A549 (cell line): Measurements from ENCODE around the gene TEX12. TPM values are rescaled to one million over a fixed set of nuclear protein-coding genes. Genes with fewer than 3 reads are reported as not detected.
A peak's percentile ranks its signal among the peaks of the same experiment; 100 is the strongest.

Experiments
- ATAC-seq, 2 experiments: fragments of 200-7000 bp in 1 of 2; fragments of >200 bp in 1 of 2; cut with Nextera tagmentation in 1 of 2; cut with Tn5 transposase in 1 of 2; 3 replicates each; pipeline versions ENCODE4 v1.8.0 to v1.9.1; 2018 to 2020; ENCODE audit warnings: mild to moderate bottlenecking in 1 of 2, moderate library complexity in 1 of 2
- CTCF ChIA-PET: fragments of 300-600 bp; sonication (Branson Sonifier 250); formaldehyde crosslinking; extraction: SDS; loops from one replicate; lab custom pipeline; 2021; ENCODE audit warnings: antibody characterized with exemption, inconsistent platforms; lab: Yijun Ruan, JAX
- POLR2A ChIA-PET: fragments of 350-600 bp; formaldehyde crosslinking; extraction: SDS; loops from one replicate; lab custom pipeline; 2021; ENCODE audit warnings: antibody characterized with exemption, inconsistent platforms; lab: Yijun Ruan, JAX
- DNase-seq, 2 experiments: peaks; one replicate each; pipeline versions ENCODE4 v3.0.0 to v3.0.0-alpha.2; 2011 to 2016; ENCODE audit warnings: low read depth in 1 of 2, low spot score in 1 of 2
- FAIRE-seq: peaks from 2 replicates; lab custom pipeline; 2011; peaks lifted over from hg19 to GRCh38; lab: Jason Lieb, UNC
- H3K27ac ChIP-seq, 2 experiments: fragments of >200 bp; sonication (Bioruptor Twin); formaldehyde crosslinking; 3 replicates each; pipeline ENCODE4 v1.5.1; 2016 to 2017
- H3K4me1 ChIP-seq: fragments of >200 bp; sonication (Bioruptor Twin); formaldehyde crosslinking; 3 replicates; pipeline ENCODE4 v1.6.1; 2016
- H3K4me2 ChIP-seq: fragments of >200 bp; sonication (Bioruptor Twin); formaldehyde crosslinking; 3 replicates; pipeline ENCODE4 v1.6.1; 2016
- H3K4me3 ChIP-seq: fragments of >200 bp; sonication (Bioruptor Twin); formaldehyde crosslinking; 3 replicates; pipeline ENCODE4 v1.5.1; 2016
- H3K9me3 ChIP-seq: fragments of >200 bp; sonication (Bioruptor Twin); formaldehyde crosslinking; 3 replicates; pipeline ENCODE4 v1.6.1; 2016
- ATOH8 ChIP-seq: fragments of 250-450 bp; sonication (Bioruptor Pico); IDR thresholded peaks from 2 replicates; pipeline ENCODE4 v1.5.0; 2020; ENCODE audit warnings: low read depth, mild to moderate bottlenecking, moderate library complexity
- BCL3 ChIP-seq: fragments of >200 bp; sonication (Bioruptor Twin); formaldehyde crosslinking; IDR thresholded peaks from 3 replicates; pipeline ENCODE4 v1.6.1; 2016
- BHLHE40 ChIP-seq: IDR thresholded peaks from 2 replicates; pipeline ENCODE4 v1.6.1; 2012; ENCODE audit warnings: low read depth, low read length, inconsistent platforms
- CBX8 ChIP-seq: fragments of 200-600 bp; sonication (generic); IDR thresholded peaks from 2 replicates; pipeline ENCODE4 v1.6.1; 2016
- CEBPB ChIP-seq, 2 experiments: fragments of >200 bp in 1 of 2; sonication (Bioruptor Twin) in 1 of 2; formaldehyde crosslinking in 1 of 2; IDR thresholded peaks; 2 replicates each; pipeline ENCODE4 v1.6.1; 2012 to 2016
- CHD2 ChIP-seq: fragments of 150-350 bp; IDR thresholded peaks from 2 replicates; pipeline ENCODE4 v1.6.1; 2014; ENCODE audit warnings: low read length; ENCODE audit not compliant: partially characterized antibody
- CHD4 ChIP-seq: fragments of 200-600 bp; sonication (generic); IDR thresholded peaks from 2 replicates; pipeline ENCODE4 v1.6.1; 2016; ENCODE audit warnings: antibody characterized with exemption, mild to moderate bottlenecking, borderline replicate concordance
- ELK1 ChIP-seq: fragments of 150-350 bp; IDR thresholded peaks from 2 replicates; pipeline ENCODE4 v1.6.1; 2014; ENCODE audit warnings: low read depth, mild to moderate bottlenecking, low read length
- FOSB ChIP-seq: fragments of 250-450 bp; sonication (Bioruptor Pico); IDR thresholded peaks from 2 replicates; pipeline ENCODE4 v1.5.0; 2020; ENCODE audit warnings: mild to moderate bottlenecking, moderate library complexity
- FOSL2 ChIP-seq, 2 experiments: fragments of 450-650 bp in 1 of 2; fragments of >200 bp in 1 of 2; sonication (Bioruptor Twin) in 1 of 2; formaldehyde crosslinking; IDR thresholded peaks; 2 replicates each; pipeline versions ENCODE4 v1.5.0 to v1.6.1; 2016 to 2020; ENCODE audit warnings: mild to moderate bottlenecking in 1 of 2, moderate library complexity in 1 of 2
- KDM1A ChIP-seq: fragments of 200-600 bp; sonication (generic); IDR thresholded peaks from 2 replicates; pipeline ENCODE4 v1.6.1; 2016; ENCODE audit warnings: low read depth, mild to moderate bottlenecking
- MYC ChIP-seq: IDR thresholded peaks from 2 replicates; pipeline ENCODE4 v1.6.1; 2012; ENCODE audit warnings: mild to moderate bottlenecking, inconsistent platforms, low read length, improper control_type of control experiment, borderline replicate concordance
- POLR2A ChIP-seq: IDR thresholded peaks from 2 replicates; pipeline ENCODE4 v1.6.1; 2012; ENCODE audit warnings: mild to moderate bottlenecking, low read length
- RAD21 ChIP-seq, 2 experiments: fragments of >200 bp in 1 of 2; sonication (Bioruptor Twin) in 1 of 2; formaldehyde crosslinking in 1 of 2; IDR thresholded peaks in 1 of 2; conservative IDR thresholded peaks in 1 of 2; 2 replicates in 1 of 2; 3 replicates in 1 of 2; pipeline ENCODE4 v1.6.1; 2012 to 2018; ENCODE audit warnings: inconsistent platforms in 1 of 2
- RNF2 ChIP-seq: fragments of 200-600 bp; sonication (generic); IDR thresholded peaks from 2 replicates; pipeline ENCODE4 v1.6.1; 2016; ENCODE audit warnings: low read depth, mild to moderate bottlenecking, antibody characterized with exemption, moderate library complexity, borderline replicate concordance
- SREBF2 ChIP-seq: fragments of 450-650 bp; IDR thresholded peaks from 2 replicates; pipeline ENCODE4 v1.6.1; 2014; ENCODE audit warnings: mild to moderate bottlenecking, moderate library complexity
- USF2 ChIP-seq: fragments of 450-650 bp; IDR thresholded peaks from 2 replicates; pipeline ENCODE4 v1.6.1; 2014; ENCODE audit warnings: antibody characterized with exemption
- ZC3H11A ChIP-seq: fragments of 450-650 bp; IDR thresholded peaks from 2 replicates; pipeline ENCODE4 v1.6.1; 2014; ENCODE audit warnings: antibody characterized with exemption, mild to moderate bottlenecking
- WGBS: methylation state at CpG from one replicate; pipeline ENCODE4 v1.1.6; 2017; ENCODE audit errors: missing lambda C conversion rate; 5-methylcytosine and 5-hydroxymethylcytosine counted together
- polyA plus RNA-seq, 4 experiments: library from polyadenylated mRNA; depleted of rRNA in 3 of 4; stranded (reverse); fragments of >200 nt; fragmentation: RNase III in 1 of 4; extraction: RNeasy Plus Mini Kit Qiagen cat#74134 plus additional on column Dnase treatment in 1 of 4; gene quantifications; 2 replicates in 3 of 4; 3 replicates in 1 of 4; pipeline ENCODE4 v1.2.3, GENCODE V29; 2011 to 2017

TEX12 gene
- polyA plus RNA-seq, 2 of the 4 experiments (the other 2 are of a cell fraction) = not detected

GRCh38 chr11:112165049-112165448, 2.1 kb upstream of the TEX12 start:
- CTCF ChIA-PET = interaction anchor here (1.2 kb wide), 1 partner anchor 10 kb away, joined by 4 read pairs; the partner anchor contains the start of gene BCO2
- no peak for TF ChIP-seq SREBF2
- no peak for TF ChIP-seq USF2
- TF ChIP-seq POLR2A = no peak
- TF ChIP-seq BCL3 = no peak
- TF ChIP-seq ATOH8 = no peak
- no peak for TF ChIP-seq ELK1
- TF ChIP-seq RAD21 (conservative IDR thresholded peaks at IDR 0.05 in 1 of 2, IDR thresholded peaks at IDR 0.05 in 1 of 2) = no peak
- no peak for TF ChIP-seq BHLHE40
- TF ChIP-seq CHD4 = no peak
- no peak for TF ChIP-seq CHD2
- TF ChIP-seq MYC = no peak
- Histone ChIP-seq H3K4me1 (peaks cover 48% of the 10 kb centered on the region), H3K4me3 (no peak overlapping the region), H3K4me2 (no peak overlapping the region), H3K27ac (peak overlapping the region in 1 of 2 experiments; percentile 42; a peak in 2 of 6 replicates), H3K9me3 (no peaks in the 10 kb centered on the region)
- WGBS = 93% methylated on average over 3 of the region's 3 CpGs
- FAIRE-seq (no peak), ATAC-seq (no peak), DNase-seq (no peak)
- POLR2A ChIA-PET = no interaction called here

GRCh38 chr11:112166562-112166961, 610 bp upstream of the TEX12 start:
- Histone ChIP-seq H3K4me2 (peak overlapping the region; percentile 47), H3K9me3 (no peaks in the 10 kb centered on the region), H3K4me3 (no peak overlapping the region), H3K27ac (peak overlapping the region; percentile 61 to 78), H3K4me1 (peaks cover 33% of the 10 kb centered on the region; the same call in 2 of the 3 replicates)
- TF ChIP-seq CEBPB (IDR thresholded peaks at IDR 0.05) (peak in 1 of 2 experiments; percentile 49; a peak in 2 of 4 replicates), SREBF2 (no peak), FOSL2 (IDR thresholded peaks at IDR 0.05) (no peak), FOSL2 (CRISPR knock-in tag; IDR thresholded peaks at IDR 0.05) (0 out of 2 replicates have a peak, but pooled peaks have one; percentile 10), FOSB (no peak), CBX8 (no peak), ZC3H11A (no peak), RNF2 (no peak), BCL3 (no peak), KDM1A (no peak)
- ATAC-seq = no peak
- ChIA-PET POLR2A (no interaction called here), CTCF (interaction anchor here (1.6 kb wide), 1 partner anchor 9 kb away, joined by 7 read pairs; the partner anchor contains the start of gene BCO2)
- WGBS = 49% methylated on average over 8 of the region's 8 CpGs
- FAIRE-seq = no peak
- DNase-seq = no peak
